IgD-negative memory B cell (primary cell): ENCODE data around the gene INO80D. TPM values are rescaled to one million over a fixed set of nuclear protein-coding genes. Genes with fewer than 3 reads are reported as not detected.
A peak's percentile ranks its signal among the peaks of the same experiment; 100 is the strongest.
"Not testable (repeated sequence)": the region's sequence is repeated elsewhere in the genome, so short reads cannot be mapped to it uniquely, and the experiment has no call there.

Experiments
- H3K27ac Mint-ChIP-seq, 3 donors: one replicate each; pipeline ENCODE4 v1.8.0; 2020 to 2022; ENCODE audit warnings: mild to moderate bottlenecking in 3 of 3, mixed read lengths in 3 of 3, moderate library complexity in 1 of 3
- H3K27me3 Mint-ChIP-seq: one replicate; pipeline ENCODE4 v1.8.0; 2021; ENCODE audit warnings: mixed read lengths
- H3K36me3 Mint-ChIP-seq: one replicate; pipeline ENCODE4 v1.8.0; 2020; ENCODE audit warnings: mild to moderate bottlenecking, mixed read lengths
- H3K4me1 Mint-ChIP-seq, 3 donors: one replicate each; pipeline ENCODE4 v1.8.0; 2020 to 2022; ENCODE audit warnings: mixed read lengths in 3 of 3, mild to moderate bottlenecking in 1 of 3
- H3K4me3 Mint-ChIP-seq, 4 donors: one replicate each; pipeline ENCODE4 v1.8.0; 2020 to 2022; ENCODE audit warnings: mild to moderate bottlenecking in 4 of 4, mixed read lengths in 4 of 4, moderate library complexity in 3 of 4
- H3K9me3 Mint-ChIP-seq, 3 donors: one replicate each; pipeline ENCODE4 v1.8.0; 2020 to 2021; ENCODE audit warnings: mixed read lengths in 3 of 3, mild to moderate bottlenecking in 1 of 3
- polyA plus RNA-seq: library from polyadenylated mRNA; unstranded; fragments of 300-500 nt; fragmentation: Illumina TruSeq; gene quantifications from one replicate; pipeline ENCODE4 v1.2.3, GENCODE V29; 2021

The INO80D gene
- polyA plus RNA-seq, 1 donor from 2014 or later, result 12.0 TPM

GRCh38 chr2:206069417-206069816, 16.6 kb downstream of the INO80D start:
- H3K9me3 Mint-ChIP-seq, result no peaks in the 10 kb centered on the region
- peaks cover 5% of the 10 kb centered on the region for H3K36me3 Mint-ChIP-seq
- no peak overlapping the region for H3K27ac Mint-ChIP-seq
- H3K27me3 Mint-ChIP-seq, result no peaks in the 10 kb centered on the region
- H3K4me3 Mint-ChIP-seq, result no peak overlapping the region
- H3K4me1 Mint-ChIP-seq, result peaks cover 12 to 27% (median 24%) of the 10 kb centered on the region in 3 donors

GRCh38 chr2:206068207-206068606, 17.8 kb downstream of the INO80D start:
- Mint-ChIP-seq H3K9me3 (no peaks in the 10 kb centered on the region), H3K27me3 (no peaks in the 10 kb centered on the region), H3K36me3 (peaks cover 11% of the 10 kb centered on the region), H3K27ac (no peak overlapping the region), H3K4me3 (no peak overlapping the region), H3K4me1 (peaks cover 11 to 31% (median 24%) of the 10 kb centered on the region in 3 donors)

GRCh38 chr2:206064077-206064476, 21.9 kb downstream of the INO80D start:
- Mint-ChIP-seq H3K9me3 (no peaks in the 10 kb centered on the region), H3K4me1 (peaks cover 7 to 23% (median 16%) of the 10 kb centered on the region in 3 donors), H3K4me3 (no peak overlapping the region), H3K27ac (no peak overlapping the region), H3K36me3 (peaks cover 21% of the 10 kb centered on the region), H3K27me3 (no peaks in the 10 kb centered on the region)

- Mint-ChIP-seq H3K36me3 (peaks cover 21% of the 10 kb centered on the region), H3K4me1 (peaks cover 7 to 23% (median 16%) of the 10 kb centered on the region in 3 donors), H3K27me3 (no peaks in the 10 kb centered on the region), H3K9me3 (no peaks in the 10 kb centered on the region), H3K4me3 (no peak overlapping the region), H3K27ac (no peak overlapping the region)
These were observed 22.3 kb downstream of the INO80D start for GRCh38 chr2:206063635-206064034.

- Mint-ChIP-seq H3K36me3 (peaks cover 21% of the 10 kb centered on the region), H3K4me1 (peaks cover 5 to 23% (median 16%) of the 10 kb centered on the region in 3 donors), H3K4me3 (no peak overlapping the region), H3K27me3 (no peaks in the 10 kb centered on the region), H3K9me3 (no peaks in the 10 kb centered on the region), H3K27ac (no peak overlapping the region)
These were observed 23.2 kb downstream of the INO80D start for GRCh38 chr2:206062724-206063123.

GRCh38 chr2:206056286-206056685, 29.7 kb downstream of the INO80D start:
- H3K4me1 Mint-ChIP-seq, result peaks cover 10 to 21% (median 11%) of the 10 kb centered on the region in 3 donors
- peaks cover 12% of the 10 kb centered on the region for H3K36me3 Mint-ChIP-seq
- peak overlapping the region in 1 of 4 donors; percentile 44 for H3K4me3 Mint-ChIP-seq
- H3K27me3 Mint-ChIP-seq, result no peaks in the 10 kb centered on the region
- no peaks in the 10 kb centered on the region for H3K9me3 Mint-ChIP-seq
- H3K27ac Mint-ChIP-seq, result no peak overlapping the region

GRCh38 chr2:206054952-206055351, 31.0 kb downstream of the INO80D start:
- H3K27me3 Mint-ChIP-seq, result no peaks in the 10 kb centered on the region
- H3K4me3 Mint-ChIP-seq, result no peak overlapping the region
- peaks cover 10% of the 10 kb centered on the region for H3K36me3 Mint-ChIP-seq

GRCh38 chr2:206051912-206052311, 34.1 kb downstream of the INO80D start:
- no peak overlapping the region for H3K27ac Mint-ChIP-seq
- H3K36me3 Mint-ChIP-seq, result peaks cover 15% of the 10 kb centered on the region
- no peaks in the 10 kb centered on the region for H3K9me3 Mint-ChIP-seq
- peaks cover 6 to 17% (median 9%) of the 10 kb centered on the region in 3 donors for H3K4me1 Mint-ChIP-seq
- H3K4me3 Mint-ChIP-seq, result no peak overlapping the region
- no peaks in the 10 kb centered on the region for H3K27me3 Mint-ChIP-seq

More at GRCh38 chr2:206054952-206055351, 31.0 kb downstream of the INO80D start:
- peaks cover 10 to 21% (median 11%) of the 10 kb centered on the region in 3 donors for H3K4me1 Mint-ChIP-seq
- peak overlapping the region in 1 of 3 donors; percentile 17 for H3K27ac Mint-ChIP-seq
- no peaks in the 10 kb centered on the region for H3K9me3 Mint-ChIP-seq

GRCh38 chr2:206049392-206049791, 36.6 kb downstream of the INO80D start:
- Mint-ChIP-seq H3K4me1 (peaks cover 0 to 8% (median 0%) of the 10 kb centered on the region in 3 donors), H3K36me3 (peaks cover 9% of the 10 kb centered on the region), H3K9me3 (no peaks in the 10 kb centered on the region), H3K27me3 (no peaks in the 10 kb centered on the region), H3K27ac (no peak overlapping the region), H3K4me3 (no peak overlapping the region)

GRCh38 chr2:206045251-206045650, 40.7 kb downstream of the INO80D start:
- no peaks in the 10 kb centered on the region for H3K27me3 Mint-ChIP-seq
- H3K9me3 Mint-ChIP-seq, result no peaks in the 10 kb centered on the region
- H3K36me3 Mint-ChIP-seq, result peaks cover 9% of the 10 kb centered on the region
- peak overlapping the region in 1 of 3 donors; percentile 47 for H3K27ac Mint-ChIP-seq
- H3K4me3 Mint-ChIP-seq, result no peak overlapping the region
- peaks cover 5 to 13% (median 7%) of the 10 kb centered on the region in 3 donors for H3K4me1 Mint-ChIP-seq

- Mint-ChIP-seq H3K4me3 (no peak overlapping the region), H3K36me3 (peaks cover 10% of the 10 kb centered on the region)
These were observed 45.4 kb downstream of the INO80D start for GRCh38 chr2:206040525-206040924.

GRCh38 chr2:206035393-206035792, 50.6 kb downstream of the INO80D start:
- not testable (repeated sequence) for H3K27me3 Mint-ChIP-seq, H3K27ac Mint-ChIP-seq, H3K9me3 Mint-ChIP-seq, H3K4me3 Mint-ChIP-seq
- Mint-ChIP-seq H3K36me3 (peaks cover 26% of the 10 kb centered on the region), H3K4me1 (peaks cover 17 to 36% (median 26%) of the 10 kb centered on the region in 3 donors)

More at GRCh38 chr2:206040525-206040924, 45.4 kb downstream of the INO80D start:
- no peaks in the 10 kb centered on the region for H3K27me3 Mint-ChIP-seq
- H3K9me3 Mint-ChIP-seq, result peaks cover 0 to 1% (median 0%) of the 10 kb centered on the region in 3 donors
- peaks cover 6 to 24% (median 12%) of the 10 kb centered on the region in 3 donors for H3K4me1 Mint-ChIP-seq
- no peak overlapping the region for H3K27ac Mint-ChIP-seq

GRCh38 chr2:206033452-206033851, 52.5 kb downstream of the INO80D start:
- H3K4me1 Mint-ChIP-seq, result peaks cover 18 to 36% (median 27%) of the 10 kb centered on the region in 3 donors
- peak overlapping the region in 1 of 4 donors; percentile 18 for H3K4me3 Mint-ChIP-seq
- H3K27ac Mint-ChIP-seq, result peak overlapping the region in 1 of 3 donors; percentile 15
- not testable (repeated sequence) for H3K9me3 Mint-ChIP-seq, H3K27me3 Mint-ChIP-seq
- peaks cover 27% of the 10 kb centered on the region for H3K36me3 Mint-ChIP-seq

- H3K9me3 Mint-ChIP-seq, result peaks cover 0 to 1% (median 0%) of the 10 kb centered on the region in 3 donors
- peaks cover 25% of the 10 kb centered on the region for H3K36me3 Mint-ChIP-seq
- H3K4me3 Mint-ChIP-seq, result no peak overlapping the region
- no peak overlapping the region for H3K27ac Mint-ChIP-seq
- no peaks in the 10 kb centered on the region for H3K27me3 Mint-ChIP-seq
- H3K4me1 Mint-ChIP-seq, result peaks cover 18 to 29% (median 27%) of the 10 kb centered on the region in 3 donors
These were observed 53.9 kb downstream of the INO80D start for GRCh38 chr2:206031950-206032567.

- no peaks in the 10 kb centered on the region for H3K27me3 Mint-ChIP-seq
- peaks cover 0 to 1% (median 0%) of the 10 kb centered on the region in 3 donors for H3K9me3 Mint-ChIP-seq
- peaks cover 24% of the 10 kb centered on the region for H3K36me3 Mint-ChIP-seq
- peaks cover 18 to 25% (median 25%) of the 10 kb centered on the region in 3 donors for H3K4me1 Mint-ChIP-seq
- no peak overlapping the region for H3K27ac Mint-ChIP-seq
- H3K4me3 Mint-ChIP-seq, result no peak overlapping the region
These were observed 54.7 kb downstream of the INO80D start for GRCh38 chr2:206031162-206031784.
